NCI-H2227 treated with DMSO at 0.1 percent for 48 hours (cell line): ENCODE results near the gene TRANK1.
A peak's percentile ranks its signal among the peaks of the same experiment; 100 is the strongest.
"Not testable (repeated sequence)": the region's sequence is repeated elsewhere in the genome, so short reads cannot be mapped to it uniquely, and the experiment has no call there.

Experiments used
- DNase-seq: peaks from one replicate; lab custom pipeline; 2025; lab: John Stamatoyannopoulos, UW

The TRANK1 gene

DNA sequence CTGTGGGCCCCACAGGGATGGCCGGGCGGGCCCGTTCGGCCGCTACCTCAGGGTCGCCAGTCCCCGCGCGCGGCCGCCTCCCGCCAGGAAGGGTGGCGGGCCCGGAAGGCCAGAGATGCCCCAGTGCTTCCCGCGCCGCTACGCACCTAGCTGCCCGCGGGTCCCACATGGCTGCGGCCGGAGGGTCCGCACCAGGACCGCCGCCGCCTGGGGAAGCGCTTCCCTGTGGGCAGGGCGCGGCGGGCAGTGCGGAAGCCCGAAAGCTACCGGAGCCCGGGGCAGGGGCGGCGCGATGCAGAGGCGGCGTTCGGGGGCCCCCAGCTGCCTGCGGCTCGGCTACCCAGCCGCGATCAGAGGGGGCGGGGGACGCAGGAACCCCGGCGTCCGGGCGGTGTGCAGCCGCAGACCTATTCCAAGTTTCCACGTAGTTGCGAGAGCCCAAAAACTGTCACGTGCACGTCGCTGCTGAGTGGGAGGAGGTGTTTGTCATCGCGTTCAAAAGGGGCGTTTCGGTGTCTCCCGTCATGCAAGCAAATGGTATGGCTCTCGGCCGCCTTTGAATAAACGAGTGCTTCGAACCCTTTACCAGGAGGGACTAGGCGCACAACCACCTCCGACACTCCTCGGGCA, at the start of gene TRANK1:
Gene TRANK1, minus strand, starts transcription at position 414 of the 630 bp plus-strand sequence. Its CDS starts 245 bp downstream, at position 169.
- DNase-seq: peak; percentile 56

GRCh38 chr3:36993326-36994283, 48.8 kb upstream of the TRANK1 start, which contains the start of gene MLH1:
MLH1 (plus strand) TSS chr3:36993518; CDS start chr3:36993548, 30 bp downstream.
- DNase-seq: no peak

GRCh38 chr3:36992806-36993325, 48.0 kb upstream of the TRANK1 start, which contains the start of gene EPM2AIP1:
EPM2AIP1 (minus strand) TSS chr3:36993131; CDS start chr3:36993077, 54 bp downstream.
- DNase-seq: no peak

DNA sequence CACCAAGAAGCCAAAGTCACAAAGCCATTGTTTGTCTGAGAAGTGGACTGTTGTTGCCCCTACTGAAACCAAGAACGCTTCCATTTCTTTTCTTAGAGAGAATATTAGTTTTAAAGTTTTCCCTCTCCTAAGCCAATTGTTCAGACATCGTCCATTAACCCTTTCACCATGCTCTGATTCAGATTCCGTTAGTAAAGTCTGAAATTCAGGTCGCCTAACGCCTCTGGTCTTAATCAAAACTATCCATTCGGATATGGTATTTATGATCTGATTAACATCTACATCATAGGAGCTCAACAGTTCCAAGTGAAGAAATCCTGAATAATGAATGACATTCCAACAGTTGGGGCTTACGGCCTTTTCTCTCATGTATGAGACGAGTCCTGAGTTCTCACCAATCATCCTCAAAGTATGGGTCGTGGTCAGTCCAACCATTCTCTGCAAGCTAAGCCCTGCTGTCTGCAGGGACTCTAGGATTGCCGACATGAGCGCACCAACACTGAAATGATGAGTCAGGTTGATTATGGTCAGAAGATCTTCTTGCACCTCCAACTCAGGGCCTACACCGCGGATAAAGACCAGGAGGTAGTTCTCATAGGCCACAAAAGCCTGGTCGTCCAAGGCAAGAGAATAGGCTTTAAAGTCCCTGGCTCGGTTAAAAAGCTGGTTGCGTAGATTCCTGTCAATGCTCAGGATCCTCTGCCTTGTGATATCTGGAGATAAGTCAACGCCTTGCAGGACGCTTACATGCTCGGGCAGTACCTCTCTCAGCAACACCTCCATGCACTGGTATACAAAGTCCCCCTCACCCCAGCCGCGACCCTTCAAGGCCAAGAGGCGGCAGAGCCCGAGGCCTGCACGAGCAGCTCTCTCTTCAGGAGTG, 47.3 kb upstream of the TRANK1 start:
- DNase-seq: no peak

DNA sequence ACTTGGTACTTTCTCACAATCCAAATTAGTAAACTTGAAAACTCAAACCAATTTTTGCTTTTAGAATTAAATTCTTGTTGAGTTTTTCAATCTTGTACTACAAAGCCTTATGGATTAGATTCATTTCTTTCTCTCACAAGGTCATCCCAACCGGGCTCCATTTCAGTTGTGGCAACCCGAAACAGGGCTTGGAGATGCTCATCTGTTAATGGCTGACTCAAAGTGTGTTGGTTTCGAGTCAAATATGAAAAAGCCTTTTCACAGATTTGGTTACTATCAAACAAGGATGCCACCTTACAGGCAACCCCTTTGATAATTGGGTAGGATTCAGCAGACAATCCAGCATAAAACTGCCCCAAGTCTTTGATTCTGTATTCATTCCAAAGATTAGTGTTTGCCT, 46.3 kb upstream of the TRANK1 start:
- no peak for DNase-seq

DNA sequence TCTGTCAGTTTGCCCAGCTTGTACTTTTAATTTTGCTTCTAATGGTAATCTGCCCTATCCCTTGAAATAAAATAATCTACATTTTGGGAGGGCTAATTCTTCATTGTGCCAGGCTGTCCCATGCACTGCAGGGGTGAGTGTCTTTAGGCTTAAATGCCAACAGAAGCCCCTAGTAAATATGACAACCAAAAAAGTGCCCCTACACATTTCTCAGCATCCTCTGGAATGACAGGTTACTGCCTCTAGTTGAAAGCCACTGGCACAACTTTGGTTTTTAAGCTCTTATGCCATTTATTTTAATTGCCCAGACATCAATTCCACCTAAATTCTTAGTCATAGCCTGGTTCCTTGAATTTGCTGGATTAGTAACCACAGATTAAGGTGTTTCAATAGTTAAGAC, 44.7 kb upstream of the TRANK1 start:
- no peak for DNase-seq

GRCh38 chr3:36989005-36989404, 44.2 kb upstream of the TRANK1 start:
- no peak for DNase-seq

DNA sequence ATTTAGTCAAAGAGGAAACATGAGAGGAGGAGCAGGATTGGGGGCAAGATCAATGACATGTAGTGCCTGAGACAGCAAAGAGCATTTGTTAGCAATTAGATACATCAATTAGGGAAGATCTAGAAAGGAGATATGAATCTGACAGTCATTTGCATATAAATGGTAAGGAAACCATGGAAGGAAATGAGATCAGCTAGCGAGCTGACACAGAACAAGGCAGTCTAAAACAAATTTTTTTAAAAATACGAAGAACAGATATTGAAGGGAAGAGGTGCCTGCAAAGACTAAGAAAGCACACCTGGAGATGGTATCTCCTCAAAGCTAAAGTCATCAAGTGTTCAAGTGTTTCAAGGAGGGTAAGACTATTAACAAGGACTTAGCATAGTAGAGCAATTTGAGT, 43.5 kb upstream of the TRANK1 start:
- no peak for DNase-seq

DNA sequence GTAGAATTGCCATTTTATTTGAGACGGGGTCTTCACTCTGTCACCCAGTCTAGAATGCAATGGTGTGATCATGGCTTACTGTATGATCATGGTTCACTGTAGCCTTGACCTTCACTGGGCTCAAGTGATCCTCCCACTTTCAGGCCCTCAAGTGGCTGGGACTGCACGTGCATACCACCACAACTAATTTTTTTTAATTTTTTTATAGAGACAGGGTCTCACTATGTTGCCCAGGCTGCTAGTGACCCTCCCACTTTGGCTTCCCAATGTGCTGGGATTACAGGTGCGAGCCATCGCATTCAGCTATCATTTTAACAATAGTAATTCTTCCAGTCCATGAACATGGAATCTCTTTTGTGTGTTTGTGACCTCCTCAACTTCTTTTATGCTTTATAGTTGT, 36.2 kb upstream of the TRANK1 start:
- no peak for DNase-seq

DNA sequence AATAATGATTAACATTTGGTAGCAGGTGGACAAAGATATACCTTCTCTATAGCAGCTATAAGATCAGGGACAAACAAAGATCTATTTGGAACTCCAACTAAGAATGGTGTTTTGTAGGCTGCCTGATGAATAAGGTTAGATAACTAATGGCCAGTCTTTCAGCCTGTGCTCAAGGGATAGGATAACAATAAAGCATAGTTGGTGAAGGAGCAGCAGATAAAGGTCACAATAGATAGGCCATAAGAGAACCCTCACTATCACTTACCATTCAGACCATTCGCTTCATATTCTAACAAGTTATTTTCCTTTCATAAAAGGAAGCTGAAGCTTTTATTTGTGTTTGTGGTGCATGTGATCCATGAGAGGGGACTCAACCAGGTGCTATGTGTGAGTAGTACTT, 28.3 kb upstream of the TRANK1 start:
- no peak for DNase-seq

DNA sequence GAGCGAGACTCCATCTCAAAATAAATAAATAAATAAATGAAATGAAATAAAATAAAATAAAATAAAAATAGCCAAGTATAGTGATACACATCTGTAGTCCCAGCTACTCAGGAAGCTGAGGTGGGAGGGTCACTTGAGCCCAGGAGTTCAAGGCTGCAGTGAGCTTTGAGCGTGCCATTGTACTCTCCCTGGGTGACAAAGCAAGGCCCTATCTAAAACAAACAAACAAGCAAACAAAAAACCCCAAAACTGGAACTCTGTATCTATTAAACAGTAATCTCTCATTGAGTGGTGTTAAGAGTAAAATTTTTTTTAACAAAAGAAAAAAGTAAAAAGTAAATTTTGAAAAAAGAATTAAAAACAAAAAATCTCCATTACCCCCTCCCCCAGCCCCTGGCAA, 27.3 kb upstream of the TRANK1 start:
- DNase-seq: no peak

DNA sequence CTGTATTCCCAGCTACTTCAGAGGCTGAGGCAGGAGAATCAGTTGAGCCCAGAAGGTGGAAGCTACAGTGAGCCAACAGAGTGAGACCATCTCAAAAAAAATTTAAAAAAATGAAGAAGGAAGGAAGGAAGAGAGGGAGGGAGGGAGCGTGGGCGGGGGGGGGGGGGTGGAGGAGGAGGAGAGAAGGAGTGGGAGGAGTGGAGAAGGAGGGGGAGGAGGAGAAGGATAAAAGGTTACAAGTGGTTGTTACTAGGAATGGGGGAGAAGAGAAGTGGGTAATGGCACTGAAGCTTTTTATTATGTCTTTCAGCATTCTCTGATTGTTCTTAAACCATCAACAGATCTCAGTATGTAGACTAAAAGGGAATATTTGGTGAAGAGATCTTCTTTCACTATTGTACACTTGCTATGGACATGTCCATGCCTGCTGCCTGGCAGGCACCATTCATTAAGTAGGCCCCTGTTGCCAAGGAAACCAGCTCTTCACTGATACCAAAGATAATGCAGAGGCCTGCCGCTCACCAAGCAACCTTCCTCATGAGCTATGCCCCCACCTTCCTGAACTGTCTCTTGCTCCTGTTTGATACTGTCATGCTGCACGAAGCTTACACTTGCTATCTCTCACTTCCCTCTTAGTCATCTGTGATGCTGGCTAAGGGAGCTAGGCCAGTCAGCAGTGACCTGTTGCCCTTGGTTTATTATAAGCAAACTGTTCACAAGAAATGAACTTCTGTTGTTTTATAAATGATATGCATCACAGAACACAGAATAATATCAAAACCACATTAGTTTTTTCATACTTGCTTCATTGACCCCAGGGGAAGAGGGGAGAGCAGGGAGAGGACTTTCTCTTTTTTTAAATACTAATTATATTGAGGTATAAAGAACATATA, 24.9 kb upstream of the TRANK1 start:
- DNase-seq: peak; percentile 94

- no peak for DNase-seq
These were observed 24.2 kb upstream of the TRANK1 start for GRCh38 chr3:36969085-36969484.

GRCh38 chr3:36965440-36965839, 20.6 kb upstream of the TRANK1 start:
- DNase-seq: peak; percentile 22

DNA sequence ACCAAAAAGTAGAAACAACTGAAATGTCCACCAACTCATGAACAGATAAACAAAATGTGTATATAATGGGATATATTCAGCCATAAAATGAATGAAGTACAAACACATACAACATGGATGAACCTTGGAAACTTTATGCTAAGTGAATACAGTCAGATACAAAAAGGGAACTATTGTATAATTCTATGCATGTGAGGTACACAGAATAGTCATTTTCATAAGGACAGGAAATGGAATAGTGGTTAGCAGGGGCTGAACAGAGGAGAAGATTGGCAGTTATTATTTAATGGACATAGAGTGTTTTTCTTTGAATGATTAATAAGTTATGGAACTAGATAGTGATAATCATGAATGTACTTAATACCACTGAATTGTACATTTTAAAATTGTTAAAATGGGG, 20.0 kb upstream of the TRANK1 start:
- no peak for DNase-seq

DNA sequence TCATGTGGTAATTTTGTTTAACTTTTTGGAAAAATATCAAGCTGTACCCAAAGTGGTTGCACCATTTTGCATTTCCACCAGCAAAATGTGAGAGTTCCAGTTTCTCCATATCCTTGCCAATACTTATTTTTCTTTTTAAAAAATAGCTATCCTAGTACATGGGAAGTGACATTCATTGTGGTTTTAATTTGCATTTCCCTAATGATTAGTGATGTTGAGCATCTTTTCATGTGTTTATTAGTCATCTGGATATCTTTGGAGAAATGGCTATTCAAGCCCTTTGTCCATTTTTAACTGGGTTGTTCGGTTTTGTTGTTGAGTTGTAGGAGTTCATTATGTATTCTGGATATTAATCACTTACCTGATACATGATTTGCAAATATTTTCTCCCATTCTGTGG, 19.5 kb upstream of the TRANK1 start:
- DNase-seq: no peak

DNA sequence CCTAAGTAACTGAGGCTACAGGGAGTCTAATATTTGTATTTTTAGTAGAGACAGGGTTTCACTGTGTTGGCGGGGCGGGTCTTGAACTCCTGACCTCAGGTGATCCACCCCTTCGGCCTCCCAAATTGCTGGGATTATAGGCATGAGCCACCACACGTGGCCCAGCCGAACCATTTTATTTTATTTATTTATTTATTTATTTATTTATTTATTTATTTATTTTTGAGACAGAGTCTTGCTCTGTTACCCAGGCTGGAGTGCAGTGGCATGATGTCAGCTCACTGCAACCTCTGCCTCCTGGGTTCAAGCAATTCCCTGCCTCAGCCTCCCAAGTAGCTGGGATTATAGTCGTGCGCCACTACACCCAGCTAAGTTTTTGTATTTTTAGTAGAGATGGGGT, 18.2 kb upstream of the TRANK1 start:
- DNase-seq: not testable (repeated sequence)

DNA sequence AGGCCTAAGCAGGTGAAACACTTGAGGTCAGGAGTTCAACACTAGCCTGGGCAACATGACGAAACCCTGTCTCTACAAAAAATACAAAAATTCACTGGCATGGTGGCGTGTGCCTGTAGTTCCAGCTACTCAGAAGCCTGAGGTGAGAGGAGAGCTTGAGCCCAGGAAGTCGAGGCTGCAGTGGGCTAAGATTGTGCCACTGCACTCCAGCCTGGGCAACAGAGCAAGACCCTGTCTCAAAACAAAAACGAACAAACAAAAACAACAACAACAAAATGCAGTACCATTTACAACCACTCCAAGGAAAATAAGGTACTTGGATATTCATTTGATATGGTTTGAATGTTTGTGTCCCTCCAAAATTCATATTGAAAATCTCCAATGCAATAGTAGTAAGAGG, 15.6 kb upstream of the TRANK1 start:
- DNase-seq: no peak

GRCh38 chr3:36959821-36960220, 15.0 kb upstream of the TRANK1 start:
- peak; percentile 8 for DNase-seq

- no peak for DNase-seq
These were observed 13.2 kb upstream of the TRANK1 start for GRCh38 chr3:36957862-36958686.
